B cell (primary cell): ENCODE results near the gene WIF1. TPM values are rescaled to one million over a fixed set of nuclear protein-coding genes. Genes with fewer than 3 reads are reported as not detected.

Source experiments
- ATAC-seq: fragments of 200-7000 bp; cut with Tn5 transposase; one replicate; pipeline ENCODE4 v1.10.0; 2021; ENCODE audit warnings: low read depth, mild to moderate bottlenecking, moderate number of reproducible peaks, moderate library complexity
- CTCF ChIA-PET: fragments of 350-600 bp; sonication (Branson Sonifier 250); formaldehyde crosslinking; loops from one replicate; lab custom pipeline; 2021; ENCODE audit warnings: antibody characterized with exemption, inconsistent platforms; lab: Charles Lee
- POLR2A ChIA-PET: fragments of 350-600 bp; sonication (Branson Sonifier 250); formaldehyde crosslinking; loops from one replicate; lab custom pipeline; 2021; ENCODE audit warnings: antibody characterized with exemption; lab: Charles Lee
- DNase-seq: peaks from one replicate; pipeline ENCODE4 v3.0.0; 2013
- H2AFZ ChIP-seq: 2 replicates; pipeline ENCODE4 v1.6.1; 2012; ENCODE audit warnings: mild to moderate bottlenecking, low read depth, low read length; ENCODE audit not compliant: insufficient read depth, poor library complexity, severe bottlenecking
- H3K27ac ChIP-seq, 2 donors: 1 replicate in 1 of 2; 2 replicates in 1 of 2; pipeline ENCODE4 v1.5.1; 2012 to 2013; ENCODE audit warnings: low read length in 2 of 2, mild to moderate bottlenecking in 2 of 2, moderate library complexity in 1 of 2
- H3K27me3 ChIP-seq, 4 experiments: fragments of 200-600 bp in 1 of 4; sonication (generic) in 1 of 4; replicated peaks in 1 of 4; 1 replicate in 2 of 4; 2 replicates in 2 of 4; pipeline versions ENCODE4 v1.6.1 to v1.7.0; 2013 to 2016; ENCODE audit warnings: low read length in 3 of 4, mild to moderate bottlenecking in 2 of 4, mixed read lengths in 1 of 4, moderate library complexity in 1 of 4; ENCODE audit not compliant: insufficient read depth in 4 of 4, control insufficient read depth in 3 of 4; ENCODE audit errors: control extremely low read depth in 1 of 4
- H3K36me3 ChIP-seq, 2 experiments: replicated peaks in 1 of 2; 1 replicate in 1 of 2; 2 replicates in 1 of 2; pipeline versions ENCODE4 v1.6.1 to v1.7.1; 2013; ENCODE audit warnings: low read length in 1 of 2; ENCODE audit not compliant: insufficient read depth in 2 of 2, control insufficient read depth in 1 of 2; ENCODE audit errors: control extremely low read depth in 1 of 2, extremely low read depth in 1 of 2
- H3K4me1 ChIP-seq, 2 donors: fragments of 200-600 bp in 1 of 2; sonication (generic) in 1 of 2; 1 replicate in 1 of 2; 2 replicates in 1 of 2; pipeline versions ENCODE4 v1.5.1 to v1.6.1; 2013 to 2017; ENCODE audit warnings: low read length in 2 of 2; ENCODE audit not compliant: control insufficient read depth in 2 of 2, insufficient read depth in 2 of 2
- H3K4me2 ChIP-seq: replicated peaks from 2 replicates; pipeline ENCODE3; 2012; ENCODE audit warnings: mild to moderate bottlenecking, low read depth, low read length; ENCODE audit not compliant: poor library complexity, severe bottlenecking
- H3K4me3 ChIP-seq, 5 experiments: fragments of 200-600 bp in 1 of 5; sonication (generic) in 1 of 5; 1 replicate in 3 of 5; 2 replicates in 2 of 5; pipeline versions ENCODE4 v1.5.1 to v1.7.0; 2011 to 2016; ENCODE audit warnings: low read length in 4 of 5, mild to moderate bottlenecking in 4 of 5, low read depth in 2 of 5, control low read depth in 1 of 5, moderate library complexity in 1 of 5; ENCODE audit not compliant: insufficient read depth in 1 of 5; ENCODE audit errors: control extremely low read depth in 1 of 5, extremely low read depth in 1 of 5
- H3K79me2 ChIP-seq: fragments of 200-600 bp; sonication (generic); one replicate; pipeline ENCODE4 v1.6.0; 2016; ENCODE audit warnings: low read length; ENCODE audit not compliant: control insufficient read depth, insufficient read depth
- H3K9ac ChIP-seq: fragments of 200-600 bp; sonication (generic); 2 replicates; pipeline ENCODE4 v1.6.1; 2017; ENCODE audit warnings: mild to moderate bottlenecking, low read length, moderate library complexity
- H3K9me3 ChIP-seq, 3 donors: one replicate each; pipeline versions ENCODE4 v1.6.1 to v1.7.1; 2013; ENCODE audit warnings: low read length in 2 of 3; ENCODE audit not compliant: control insufficient read depth in 2 of 3, insufficient read depth in 1 of 3; ENCODE audit errors: control extremely low read depth in 1 of 3
- H4K20me1 ChIP-seq: 2 replicates; pipeline ENCODE4 v1.6.0; 2012; ENCODE audit warnings: mild to moderate bottlenecking, low read length; ENCODE audit not compliant: insufficient read depth, control insufficient read depth, poor library complexity, severe bottlenecking
- H3K27ac Mint-ChIP-seq: one replicate; pipeline ENCODE4 v1.8.0; 2021; ENCODE audit warnings: mixed read lengths
- H3K27me3 Mint-ChIP-seq: one replicate; pipeline ENCODE4 v1.8.0; 2021; ENCODE audit warnings: mixed read lengths
- H3K4me1 Mint-ChIP-seq: one replicate; pipeline ENCODE4 v1.8.0; 2021; ENCODE audit warnings: mixed read lengths
- H3K4me3 Mint-ChIP-seq: one replicate; pipeline ENCODE4 v1.8.0; 2021; ENCODE audit warnings: mixed read lengths
- H3K9me3 Mint-ChIP-seq: one replicate; pipeline ENCODE4 v1.8.0; 2022; ENCODE audit warnings: mixed read lengths; ENCODE audit not compliant: insufficient read depth
- EZH2 ChIP-seq: IDR thresholded peaks from 2 replicates; pipeline ENCODE4 v1.6.1; 2012; ENCODE audit warnings: borderline replicate concordance, low read depth, mild to moderate bottlenecking, moderate library complexity, low read length; ENCODE audit not compliant: insufficient read depth, poor library complexity, severe bottlenecking
- WGBS: methylation state at CpG from one replicate; pipeline ENCODE4 v1.1.5; 2013; ENCODE audit warnings: missing lambda C conversion rate; ENCODE audit not compliant: insufficient coverage; 5-methylcytosine and 5-hydroxymethylcytosine counted together
- intact Hi-C: fragments of 100-400 bp; cut with micrococcal nuclease; formaldehyde crosslinking; loops from one replicate; pipeline ENCODE4 v1.10.0; 2022
- polyA plus RNA-seq: library from polyadenylated mRNA; depleted of rRNA; stranded (reverse); fragments of >200 nt; gene quantifications from 2 replicates; pipeline ENCODE4 v1.2.3, GENCODE V29; 2012
- total RNA-seq, 2 donors: library from RNA; stranded (reverse); fragments of 120-200 nt in 1 of 2; gene quantifications; 1 replicate in 1 of 2; 2 replicates in 1 of 2; pipeline versions ENCODE4 v1.2.3 to v1.2.4, GENCODE V29; 2013 to 2022
- TF ChIP-seq, protein P1 (sequence below): fragments of 200-600 bp; IDR thresholded peaks from one replicate; pipeline ENCODE4 v1.8.0; 2022; ENCODE audit warnings: antibody characterized with exemption, mild to moderate bottlenecking

WIF1 gene
- total and polyA plus RNA-seq, 2 donors (not counting 1 experiment from before 2014, with no cell fraction given) = not detected

DNA sequence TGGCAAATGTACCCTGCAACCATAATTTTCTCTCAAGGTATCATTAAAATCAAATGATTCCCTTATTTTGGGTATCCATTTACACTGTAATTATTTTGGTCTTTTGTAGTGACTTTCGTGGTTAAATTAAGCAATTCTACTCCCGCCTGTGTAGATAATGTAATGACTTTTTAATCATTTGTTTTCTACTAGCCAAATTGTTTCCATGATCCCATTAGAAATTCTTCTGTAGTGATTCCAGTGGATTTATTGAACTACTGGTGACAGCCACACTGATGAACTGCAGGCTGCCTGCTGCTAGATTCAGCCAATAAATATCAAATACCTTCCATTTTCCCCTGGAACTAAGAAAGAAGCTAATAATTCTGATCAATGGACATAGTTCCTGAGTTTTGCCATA is 96.0 kb downstream of the WIF1 start:
- no peak overlapping the region for H3K4me3 Mint-ChIP-seq

GRCh38 chr12:65023485-65023884 is 97.6 kb downstream of the WIF1 start:
- no peak overlapping the region for H3K9ac ChIP-seq
- no peaks in the 10 kb centered on the region for H4K20me1 ChIP-seq
- no peak overlapping the region for H3K4me3 Mint-ChIP-seq
- no peaks in the 10 kb centered on the region for H3K4me1 Mint-ChIP-seq
- peaks cover 3% of the 10 kb centered on the region for H3K27me3 Mint-ChIP-seq
- H3K36me3 ChIP-seq = no peaks in the 10 kb centered on the region
- ATAC-seq (no peak), DNase-seq (no peak)
- H3K79me2 ChIP-seq = no peaks in the 10 kb centered on the region
- H3K27ac Mint-ChIP-seq = no peak overlapping the region
- H3K9me3 Mint-ChIP-seq = peaks cover 4% of the 10 kb centered on the region
- H2AFZ ChIP-seq = no peak overlapping the region
- no peaks in the 10 kb centered on the region for H3K27me3 ChIP-seq
- no peak overlapping the region for H3K4me2 ChIP-seq
- H3K27ac ChIP-seq = no peak overlapping the region
- ChIA-PET POLR2A (no interaction called here), CTCF (no interaction called here)
- no peaks in the 10 kb centered on the region for H3K4me1 ChIP-seq
- intact Hi-C loops = no loop called here
- no CpG with 5 or more reads among the region's 2 CpGs for WGBS
- TF ChIP-seq EZH2 = no peak
- TF ChIP-seq, protein P1, sequence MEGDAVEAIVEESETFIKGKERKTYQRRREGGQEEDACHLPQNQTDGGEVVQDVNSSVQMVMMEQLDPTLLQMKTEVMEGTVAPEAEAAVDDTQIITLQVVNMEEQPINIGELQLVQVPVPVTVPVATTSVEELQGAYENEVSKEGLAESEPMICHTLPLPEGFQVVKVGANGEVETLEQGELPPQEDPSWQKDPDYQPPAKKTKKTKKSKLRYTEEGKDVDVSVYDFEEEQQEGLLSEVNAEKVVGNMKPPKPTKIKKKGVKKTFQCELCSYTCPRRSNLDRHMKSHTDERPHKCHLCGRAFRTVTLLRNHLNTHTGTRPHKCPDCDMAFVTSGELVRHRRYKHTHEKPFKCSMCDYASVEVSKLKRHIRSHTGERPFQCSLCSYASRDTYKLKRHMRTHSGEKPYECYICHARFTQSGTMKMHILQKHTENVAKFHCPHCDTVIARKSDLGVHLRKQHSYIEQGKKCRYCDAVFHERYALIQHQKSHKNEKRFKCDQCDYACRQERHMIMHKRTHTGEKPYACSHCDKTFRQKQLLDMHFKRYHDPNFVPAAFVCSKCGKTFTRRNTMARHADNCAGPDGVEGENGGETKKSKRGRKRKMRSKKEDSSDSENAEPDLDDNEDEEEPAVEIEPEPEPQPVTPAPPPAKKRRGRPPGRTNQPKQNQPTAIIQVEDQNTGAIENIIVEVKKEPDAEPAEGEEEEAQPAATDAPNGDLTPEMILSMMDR = no peak
- H3K4me3 ChIP-seq = no peak overlapping the region
- H3K9me3 ChIP-seq = no peaks in the 10 kb centered on the region

More for the DNA sequence above, 96.0 kb downstream of the WIF1 start:
- H3K4me1 ChIP-seq = no peaks in the 10 kb centered on the region
- H3K4me3 ChIP-seq = no peak overlapping the region
- H3K27ac ChIP-seq = no peak overlapping the region
- H3K79me2 ChIP-seq = no peaks in the 10 kb centered on the region
- peaks cover 4% of the 10 kb centered on the region for H3K9me3 Mint-ChIP-seq
- H3K36me3 ChIP-seq = no peaks in the 10 kb centered on the region
- ATAC-seq (no peak), DNase-seq (no peak)
- H3K27me3 Mint-ChIP-seq = peaks cover 8% of the 10 kb centered on the region
- H3K4me1 Mint-ChIP-seq = no peaks in the 10 kb centered on the region
- no CpG with 5 or more reads among the region's 2 CpGs for WGBS
- H3K27me3 ChIP-seq = no peaks in the 10 kb centered on the region
- intact Hi-C loops = no loop called here
- ChIA-PET CTCF (no interaction called here), POLR2A (no interaction called here)
- no peak overlapping the region for H3K9ac ChIP-seq
- H3K4me2 ChIP-seq = no peak overlapping the region
- H3K9me3 ChIP-seq = no peaks in the 10 kb centered on the region
- H3K27ac Mint-ChIP-seq = no peak overlapping the region
- H4K20me1 ChIP-seq = no peaks in the 10 kb centered on the region
- no peak overlapping the region for H2AFZ ChIP-seq
- TF ChIP-seq, protein P1 = no peak
- TF ChIP-seq EZH2 = no peak
